Measurements from ENCODE around the gene HELT. TPM values are rescaled to one million over a fixed set of nuclear protein-coding genes. Genes with fewer than 3 reads are reported as not detected.

Gene HELT
- total RNA-seq, 1 experiment from 2014 or later: not detected

- TF ChIP-seq, protein P1, sequence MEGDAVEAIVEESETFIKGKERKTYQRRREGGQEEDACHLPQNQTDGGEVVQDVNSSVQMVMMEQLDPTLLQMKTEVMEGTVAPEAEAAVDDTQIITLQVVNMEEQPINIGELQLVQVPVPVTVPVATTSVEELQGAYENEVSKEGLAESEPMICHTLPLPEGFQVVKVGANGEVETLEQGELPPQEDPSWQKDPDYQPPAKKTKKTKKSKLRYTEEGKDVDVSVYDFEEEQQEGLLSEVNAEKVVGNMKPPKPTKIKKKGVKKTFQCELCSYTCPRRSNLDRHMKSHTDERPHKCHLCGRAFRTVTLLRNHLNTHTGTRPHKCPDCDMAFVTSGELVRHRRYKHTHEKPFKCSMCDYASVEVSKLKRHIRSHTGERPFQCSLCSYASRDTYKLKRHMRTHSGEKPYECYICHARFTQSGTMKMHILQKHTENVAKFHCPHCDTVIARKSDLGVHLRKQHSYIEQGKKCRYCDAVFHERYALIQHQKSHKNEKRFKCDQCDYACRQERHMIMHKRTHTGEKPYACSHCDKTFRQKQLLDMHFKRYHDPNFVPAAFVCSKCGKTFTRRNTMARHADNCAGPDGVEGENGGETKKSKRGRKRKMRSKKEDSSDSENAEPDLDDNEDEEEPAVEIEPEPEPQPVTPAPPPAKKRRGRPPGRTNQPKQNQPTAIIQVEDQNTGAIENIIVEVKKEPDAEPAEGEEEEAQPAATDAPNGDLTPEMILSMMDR (IDR thresholded peaks at IDR 0.05; ENCODE audit: unreplicated experiment): no peak
- CTCF ChIA-PET: no interaction called here
- BruUV-seq (replicated peaks): no TSS peak
- Mint-ChIP-seq H3K36me3 (ENCODE audit: insufficient read depth, unreplicated experiment) (no peaks in the 10 kb centered on the region), H3K4me3 (ENCODE audit: low read depth, unreplicated experiment) (no peak overlapping the region), H3K27me3 (ENCODE audit: unreplicated experiment) (peaks cover 69% of the 10 kb centered on the region), H3K27ac (ENCODE audit: unreplicated experiment) (no peak overlapping the region), H3K4me1 (ENCODE audit: low read depth, unreplicated experiment) (no peaks in the 10 kb centered on the region), H3K9me3 (ENCODE audit: low read depth, unreplicated experiment) (no peaks in the 10 kb centered on the region)
- intact Hi-C loops (cut with micrococcal nuclease; ENCODE audit: unreplicated experiment): no loop called here
- no peak for DNase-seq
Measured at GRCh38 chr4:185053746-185054145, 35.5 kb downstream of the HELT start.

DNA sequence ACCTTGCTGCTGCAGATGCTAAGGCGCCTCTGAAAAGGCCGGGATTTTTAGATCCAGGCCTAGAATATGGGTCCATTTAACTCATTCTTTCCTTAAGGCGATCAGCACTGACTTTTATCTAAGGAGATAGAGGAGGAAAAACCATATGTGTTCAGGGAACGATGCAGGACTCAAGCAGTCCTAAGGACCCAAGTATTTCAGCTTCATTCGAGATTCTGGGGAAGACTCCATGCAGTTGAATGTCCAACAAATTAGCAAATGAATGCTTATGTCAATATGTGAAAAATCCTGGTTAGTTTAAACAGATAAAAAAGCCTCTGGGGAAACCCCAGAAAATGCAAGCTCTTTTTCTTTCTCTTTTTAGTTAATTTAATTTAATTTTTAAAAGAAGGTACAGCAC, 36.0 kb downstream of the HELT start:
- no TSS peak for BruUV-seq (replicated peaks)
- Mint-ChIP-seq H3K36me3 (ENCODE audit: insufficient read depth, unreplicated experiment) (no peaks in the 10 kb centered on the region), H3K27ac (ENCODE audit: unreplicated experiment) (no peak overlapping the region), H3K4me1 (ENCODE audit: low read depth, unreplicated experiment) (no peaks in the 10 kb centered on the region), H3K9me3 (ENCODE audit: low read depth, unreplicated experiment) (no peaks in the 10 kb centered on the region), H3K27me3 (ENCODE audit: unreplicated experiment) (peaks cover 72% of the 10 kb centered on the region), H3K4me3 (ENCODE audit: low read depth, unreplicated experiment) (no peak overlapping the region)
- DNase-seq: no peak
- TF ChIP-seq, protein P1 (IDR thresholded peaks at IDR 0.05; ENCODE audit: unreplicated experiment): no peak
- intact Hi-C loops (cut with micrococcal nuclease; ENCODE audit: unreplicated experiment): no loop called here
- CTCF ChIA-PET: no interaction called here

DNA sequence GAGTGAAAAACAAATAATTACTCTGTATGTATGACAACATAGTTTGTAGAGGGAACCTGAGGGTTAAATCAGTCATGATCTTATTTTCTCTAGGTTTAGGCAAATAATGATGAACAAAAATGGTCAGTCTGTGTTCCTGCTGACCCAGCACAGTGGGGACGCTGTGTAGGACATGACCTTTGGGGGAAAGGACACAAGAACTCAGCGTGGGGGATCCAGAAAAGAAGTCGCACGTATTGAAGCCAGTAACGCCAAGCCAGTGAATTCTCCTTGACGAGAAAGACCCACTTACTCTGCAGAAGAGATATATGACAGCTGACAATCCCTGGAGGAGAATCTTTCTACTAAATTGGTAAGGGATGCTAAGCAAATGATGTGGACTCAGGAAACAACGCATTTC, 36.6 kb downstream of the HELT start:
- H3K4me1 Mint-ChIP-seq (ENCODE audit: low read depth, unreplicated experiment): no peaks in the 10 kb centered on the region
- no peak overlapping the region for H3K4me3 Mint-ChIP-seq (ENCODE audit: low read depth, unreplicated experiment)
- DNase-seq: no peak
- TF ChIP-seq, protein P1 (IDR thresholded peaks at IDR 0.05; ENCODE audit: unreplicated experiment): no peak
- H3K36me3 Mint-ChIP-seq (ENCODE audit: insufficient read depth, unreplicated experiment): no peaks in the 10 kb centered on the region
- intact Hi-C loops (cut with micrococcal nuclease; ENCODE audit: unreplicated experiment): no loop called here
- H3K27me3 Mint-ChIP-seq (ENCODE audit: unreplicated experiment): peaks cover 68% of the 10 kb centered on the region
- no peaks in the 10 kb centered on the region for H3K9me3 Mint-ChIP-seq (ENCODE audit: low read depth, unreplicated experiment)
- H3K27ac Mint-ChIP-seq (ENCODE audit: unreplicated experiment): no peak overlapping the region
- CTCF ChIA-PET: no interaction called here
- BruUV-seq (replicated peaks): no TSS peak

GRCh38 chr4:185061610-185062009, 43.3 kb downstream of the HELT start:
- Mint-ChIP-seq H3K4me3 (ENCODE audit: low read depth, unreplicated experiment) (no peak overlapping the region), H3K4me1 (ENCODE audit: low read depth, unreplicated experiment) (no peaks in the 10 kb centered on the region), H3K27me3 (ENCODE audit: unreplicated experiment) (peaks cover 37% of the 10 kb centered on the region), H3K27ac (ENCODE audit: unreplicated experiment) (no peak overlapping the region), H3K9me3 (ENCODE audit: low read depth, unreplicated experiment) (no peaks in the 10 kb centered on the region), H3K36me3 (ENCODE audit: insufficient read depth, unreplicated experiment) (no peaks in the 10 kb centered on the region)
- BruUV-seq (replicated peaks): no TSS peak
- CTCF ChIA-PET: no interaction called here
- TF ChIP-seq, protein P1 (IDR thresholded peaks at IDR 0.05; ENCODE audit: unreplicated experiment): no peak
- intact Hi-C loops (cut with micrococcal nuclease; ENCODE audit: unreplicated experiment): no loop called here
- DNase-seq: no peak

DNA sequence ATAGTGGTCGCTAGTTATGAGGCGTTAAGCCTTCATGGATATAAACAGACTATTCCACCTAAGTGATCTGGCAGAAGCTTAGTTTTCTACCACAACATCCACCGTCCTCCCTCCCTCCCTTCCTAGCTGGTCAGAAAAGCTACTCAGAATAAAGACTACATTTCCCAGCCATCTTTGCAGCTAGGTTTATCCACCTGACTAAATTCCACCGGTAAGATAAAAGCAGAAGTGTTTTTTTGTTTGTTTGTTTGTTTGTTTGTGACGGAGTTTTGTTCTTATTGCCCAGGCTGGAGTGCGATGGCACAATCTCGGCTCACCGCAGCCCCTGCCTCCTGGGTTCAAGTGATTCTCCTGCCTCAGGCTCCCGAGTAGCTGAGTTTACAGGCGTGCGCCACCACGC, 44.3 kb downstream of the HELT start:
- CTCF ChIA-PET: no interaction called here
- TF ChIP-seq, protein P1 (IDR thresholded peaks at IDR 0.05; ENCODE audit: unreplicated experiment): no peak
- DNase-seq: no peak
- Mint-ChIP-seq H3K4me3 (ENCODE audit: low read depth, unreplicated experiment) (no peak overlapping the region), H3K27me3 (ENCODE audit: unreplicated experiment) (peaks cover 27% of the 10 kb centered on the region), H3K27ac (ENCODE audit: unreplicated experiment) (no peak overlapping the region), H3K4me1 (ENCODE audit: low read depth, unreplicated experiment) (no peaks in the 10 kb centered on the region), H3K36me3 (ENCODE audit: insufficient read depth, unreplicated experiment) (no peaks in the 10 kb centered on the region), H3K9me3 (ENCODE audit: low read depth, unreplicated experiment) (no peaks in the 10 kb centered on the region)
- BruUV-seq (replicated peaks): no TSS peak
- intact Hi-C loops (cut with micrococcal nuclease; ENCODE audit: unreplicated experiment): no loop called here

Data from Calu3 (cell line).